IgD-negative memory B cell (primary cell): ENCODE measurements around the gene TMEM233. TPM values are rescaled to one million over a fixed set of nuclear protein-coding genes. Genes with fewer than 3 reads are reported as not detected.

Experiments
- H3K27ac Mint-ChIP-seq, 3 donors: one replicate each; pipeline ENCODE4 v1.8.0; 2020 to 2022; ENCODE audit warnings: mild to moderate bottlenecking in 3 of 3, mixed read lengths in 3 of 3, moderate library complexity in 1 of 3
- H3K27me3 Mint-ChIP-seq: one replicate; pipeline ENCODE4 v1.8.0; 2021; ENCODE audit warnings: mixed read lengths
- H3K36me3 Mint-ChIP-seq: one replicate; pipeline ENCODE4 v1.8.0; 2020; ENCODE audit warnings: mild to moderate bottlenecking, mixed read lengths
- H3K4me1 Mint-ChIP-seq, 3 donors: one replicate each; pipeline ENCODE4 v1.8.0; 2020 to 2022; ENCODE audit warnings: mixed read lengths in 3 of 3, mild to moderate bottlenecking in 1 of 3
- H3K4me3 Mint-ChIP-seq, 4 donors: one replicate each; pipeline ENCODE4 v1.8.0; 2020 to 2022; ENCODE audit warnings: mild to moderate bottlenecking in 4 of 4, mixed read lengths in 4 of 4, moderate library complexity in 3 of 4
- H3K9me3 Mint-ChIP-seq, 3 donors: one replicate each; pipeline ENCODE4 v1.8.0; 2020 to 2021; ENCODE audit warnings: mixed read lengths in 3 of 3, mild to moderate bottlenecking in 1 of 3
- polyA plus RNA-seq: library from polyadenylated mRNA; unstranded; fragments of 300-500 nt; fragmentation: Illumina TruSeq; gene quantifications from one replicate; pipeline ENCODE4 v1.2.3, GENCODE V29; 2021

TMEM233 gene
- polyA plus RNA-seq, 1 donor from 2014 or later = not detected

- H3K27ac Mint-ChIP-seq = peak overlapping the region in 1 of 3 donors; percentile 31
- peaks cover 5% of the 10 kb centered on the region for H3K36me3 Mint-ChIP-seq
- H3K27me3 Mint-ChIP-seq = no peaks in the 10 kb centered on the region
- H3K9me3 Mint-ChIP-seq = peaks cover 0 to 5% (median 0%) of the 10 kb centered on the region in 3 donors
- peaks cover 22 to 33% (median 29%) of the 10 kb centered on the region in 3 donors for H3K4me1 Mint-ChIP-seq
- H3K4me3 Mint-ChIP-seq = peak overlapping the region in 2 of 4 donors; percentile 26 to 50
These were observed 93.8 kb downstream of the TMEM233 start for GRCh38 chr12:119687406-119687805.

GRCh38 chr12:119687879-119688278 lies 94.3 kb downstream of the TMEM233 start:
- Mint-ChIP-seq H3K36me3 (peaks cover 5% of the 10 kb centered on the region), H3K4me3 (peak overlapping the region in 1 of 4 donors; percentile 50), H3K27me3 (no peaks in the 10 kb centered on the region), H3K9me3 (peaks cover 0 to 5% (median 0%) of the 10 kb centered on the region in 3 donors), H3K27ac (peak overlapping the region in 1 of 3 donors; percentile 31), H3K4me1 (peaks cover 17 to 28% (median 24%) of the 10 kb centered on the region in 3 donors)

- Mint-ChIP-seq H3K9me3 (peaks cover 0 to 2% (median 0%) of the 10 kb centered on the region in 3 donors), H3K4me3 (no peak overlapping the region), H3K36me3 (no peaks in the 10 kb centered on the region), H3K4me1 (peaks cover 11 to 16% (median 14%) of the 10 kb centered on the region in 3 donors), H3K27me3 (no peaks in the 10 kb centered on the region), H3K27ac (no peak overlapping the region)
These were observed 96.4 kb downstream of the TMEM233 start for GRCh38 chr12:119689935-119690500.

GRCh38 chr12:119691202-119691810 lies 97.7 kb downstream of the TMEM233 start:
- Mint-ChIP-seq H3K4me3 (peak overlapping the region in 1 of 4 donors; percentile 49), H3K27me3 (no peaks in the 10 kb centered on the region), H3K36me3 (no peaks in the 10 kb centered on the region), H3K9me3 (no peaks in the 10 kb centered on the region), H3K27ac (no peak overlapping the region), H3K4me1 (peaks cover under 1 to 11% (median 7%) of the 10 kb centered on the region in 3 donors)

GRCh38 chr12:119692410-119692809 lies 98.8 kb downstream of the TMEM233 start:
- Mint-ChIP-seq H3K4me1 (peaks cover 0 to 3% (median 3%) of the 10 kb centered on the region in 3 donors), H3K27me3 (no peaks in the 10 kb centered on the region), H3K27ac (no peak overlapping the region), H3K4me3 (no peak overlapping the region), H3K9me3 (no peaks in the 10 kb centered on the region), H3K36me3 (no peaks in the 10 kb centered on the region)

Other genes starting within 250 kb of the TMEM233 start
- 53.8 TPM for gene PRKAB1, start 74.4 kb downstream of the TMEM233 start, polyA plus RNA-seq